HepG2 (cell line): Measurements from ENCODE around the gene CDH8. TPM values are rescaled to one million over a fixed set of nuclear protein-coding genes. Genes with fewer than 3 reads are reported as not detected.

Experiments used
- ATAC-seq: fragments of 200-7000 bp; cut with Tn5 transposase; 3 replicates; pipeline ENCODE4 v1.9.1; 2020; ENCODE audit warnings: mild to moderate bottlenecking, moderate library complexity
- BruUV-seq: library from RNA; stranded (reverse); fragments of 400-500 nt; replicated peaks from 2 replicates; lab custom pipeline; 2021; lab: Mats Ljungman, UMichigan
- CTCF ChIA-PET: fragments of 300-600 bp; formaldehyde crosslinking; extraction: SDS; loops from one replicate; lab custom pipeline; 2021; ENCODE audit warnings: low total read pairs, inconsistent platforms, low intra/inter-chr PET ratio; lab: Yijun Ruan, JAX
- POLR2A ChIA-PET: fragments of 350-600 bp; sonication (Branson Sonifier 250); formaldehyde crosslinking; loops from one replicate; lab custom pipeline; 2020; ENCODE audit warnings: antibody characterized with exemption, inconsistent platforms; lab: Yijun Ruan, JAX
- DNase-seq: peaks from one replicate; pipeline ENCODE4 v3.0.0-alpha.2; 2015; ENCODE audit warnings: low spot score
- FAIRE-seq: peaks from 3 replicates; lab custom pipeline; 2011; peaks lifted over from hg19 to GRCh38; lab: Jason Lieb, UNC
- H2AFZ ChIP-seq: one replicate; pipeline ENCODE4 v1.6.1; 2011; ENCODE audit warnings: low read length, inconsistent platforms
- H3K27ac ChIP-seq: fragments of 300-600 bp; 3 replicates; pipeline ENCODE4 v1.8.0; 2011; ENCODE audit warnings: mixed run types, mild to moderate bottlenecking, mixed read lengths, low read length, inconsistent platforms; ENCODE audit not compliant: insufficient read depth; ENCODE audit errors: extremely low read length
- H3K27me3 ChIP-seq, 2 experiments: fragments of 200-600 bp in 1 of 2; 2 replicates in 1 of 2; 3 replicates in 1 of 2; pipeline versions ENCODE4 v1.6.0 to v1.8.0; 2011; ENCODE audit warnings: low read length in 2 of 2, mild to moderate bottlenecking in 2 of 2, moderate library complexity in 2 of 2, inconsistent platforms in 1 of 2; ENCODE audit not compliant: insufficient read depth in 2 of 2, control insufficient read depth in 1 of 2
- H3K36me3 ChIP-seq, 2 experiments: fragments of 200-600 bp in 1 of 2; replicated peaks in 1 of 2; 2 replicates in 1 of 2; 3 replicates in 1 of 2; pipeline versions ENCODE4 v1.5.1 to v1.8.0; 2011; ENCODE audit warnings: low read length in 2 of 2, inconsistent platforms in 1 of 2; ENCODE audit not compliant: insufficient read depth in 2 of 2, control insufficient read depth in 1 of 2
- H3K4me1 ChIP-seq: 2 replicates; pipeline ENCODE4 v1.5.1; 2012; ENCODE audit warnings: low read length, inconsistent platforms; ENCODE audit not compliant: insufficient read depth
- H3K4me2 ChIP-seq: 2 replicates; pipeline ENCODE4 v1.6.0; 2011; ENCODE audit warnings: low read depth, low read length, inconsistent platforms
- H3K4me3 ChIP-seq, 3 experiments: fragments of 200-600 bp in 1 of 3; sonication (generic), shearing (Covaris generic) in 1 of 3; replicated peaks in 1 of 3; 2 replicates each; pipeline ENCODE4 v1.5.1; 2011 to 2016; ENCODE audit warnings: low read length in 3 of 3, inconsistent platforms in 2 of 3, low read depth in 2 of 3, mild to moderate bottlenecking in 2 of 3, control low read depth in 1 of 3, mixed read lengths in 1 of 3; ENCODE audit not compliant: insufficient read depth in 1 of 3
- H3K79me2 ChIP-seq: one replicate; pipeline ENCODE4 v1.6.1; 2011; ENCODE audit warnings: low read length, inconsistent platforms; ENCODE audit not compliant: insufficient read depth
- H3K9ac ChIP-seq: 2 replicates; pipeline ENCODE4 v1.6.0; 2011; ENCODE audit warnings: mild to moderate bottlenecking, low read depth, low read length, inconsistent platforms; ENCODE audit not compliant: insufficient read depth
- H3K9me3 ChIP-seq: 2 replicates; pipeline ENCODE4 v1.5.1; 2012; ENCODE audit warnings: mild to moderate bottlenecking, low read length
- H4K20me1 ChIP-seq: 2 replicates; pipeline ENCODE4 v1.6.0; 2011; ENCODE audit warnings: inconsistent platforms, mild to moderate bottlenecking, low read length, moderate library complexity; ENCODE audit not compliant: insufficient read depth
- EED ChIP-seq: sonication (generic); formaldehyde crosslinking; IDR thresholded peaks from 2 replicates; pipeline ENCODE4 v1.5.0; 2020; ENCODE audit warnings: mild to moderate bottlenecking, missing genetic modification reagents
- HIVEP1 ChIP-seq: sonication (generic); formaldehyde crosslinking; IDR thresholded peaks from 2 replicates; pipeline ENCODE4 v1.4.0; 2020; ENCODE audit warnings: mild to moderate bottlenecking, missing genetic modification reagents
- KDM5A ChIP-seq: fragments of 200-600 bp; sonication (generic); IDR thresholded peaks from 2 replicates; pipeline ENCODE4 v1.7.0; 2018; ENCODE audit warnings: antibody characterized with exemption, mild to moderate bottlenecking, low read length, borderline replicate concordance
- KMT2A ChIP-seq: sonication (generic); formaldehyde crosslinking; IDR thresholded peaks from 2 replicates; pipeline ENCODE4 v1.4.0; 2020; ENCODE audit warnings: missing genetic modification reagents
- MAFK ChIP-seq, 2 experiments: IDR thresholded peaks in 1 of 2; conservative IDR thresholded peaks in 1 of 2; 2 replicates each; pipeline ENCODE4 v1.6.1; 2011; ENCODE audit warnings: improper control_type of control experiment in 2 of 2, low read length in 2 of 2
- POLR2AphosphoS5 ChIP-seq: IDR thresholded peaks from 2 replicates; pipeline ENCODE4 v1.6.1; 2012; ENCODE audit warnings: low read depth, low read length
- RELA ChIP-seq: sonication (generic); formaldehyde crosslinking; IDR thresholded peaks from 2 replicates; pipeline ENCODE4 v1.4.0; 2020; ENCODE audit warnings: missing genetic modification reagents
- XRCC5 ChIP-seq: fragments of 200-400 bp; formaldehyde crosslinking; optimal IDR thresholded peaks from 2 replicates; pipeline ENCODE3; 2017; ENCODE audit warnings: mild to moderate bottlenecking, low read length
- YEATS4 ChIP-seq: sonication (generic); formaldehyde crosslinking; IDR thresholded peaks from 2 replicates; pipeline ENCODE4 v1.4.0; 2020; ENCODE audit warnings: missing genetic modification reagents, borderline replicate concordance
- ZNF274 ChIP-seq: sonication (generic); formaldehyde crosslinking; IDR thresholded peaks from 2 replicates; pipeline ENCODE4 v1.5.1; 2020; ENCODE audit warnings: mild to moderate bottlenecking, missing genetic modification reagents
- ZNF446 ChIP-seq: sonication (generic); formaldehyde crosslinking; IDR thresholded peaks from 2 replicates; pipeline ENCODE4 v1.5.0; 2020; ENCODE audit warnings: mild to moderate bottlenecking, missing genetic modification reagents
- ZNF720 ChIP-seq: sonication (generic); formaldehyde crosslinking; IDR thresholded peaks from 2 replicates; pipeline ENCODE4 v1.4.0; 2020; ENCODE audit warnings: missing genetic modification reagents
- ZNF772 ChIP-seq: sonication (generic); formaldehyde crosslinking; IDR thresholded peaks from 2 replicates; pipeline ENCODE4 v1.5.0; 2020; ENCODE audit warnings: mild to moderate bottlenecking, missing genetic modification reagents
- WGBS: methylation state at CpG from one replicate; pipeline ENCODE4 v1.1.6; 2017; ENCODE audit warnings: low lambda C conversion rate; 5-methylcytosine and 5-hydroxymethylcytosine counted together
- in situ Hi-C: cut with HindIII; loops from 2 replicates; pipeline ENCODE4 v1.10.0; 2017; ENCODE audit warnings: low pct_unique_long_range_greater_than_20kb; ENCODE audit not compliant: extremely low pct_ligation_motif_present
- intact Hi-C: fragments of 100-400 bp; cut with micrococcal nuclease; formaldehyde crosslinking; loops from one replicate; pipeline ENCODE4 v1.10.0; 2022; ENCODE audit not compliant: unreplicated experiment
- polyA plus RNA-seq, 8 experiments: library from polyadenylated mRNA; depleted of rRNA in 3 of 8; stranded (reverse) in 7 of 8; unstranded in 1 of 8; fragments of >200 nt; fragmentation: Illumina TruSeq in 4 of 8; extraction: Trizol in 4 of 8; gene quantifications; 2 replicates each; pipeline versions ENCODE4 v1.2.1 to v1.2.3, GENCODE V29; 2011 to 2016; ENCODE audit warnings: low read depth in 4 of 8, missing spikeins in 1 of 8, mixed read lengths in 1 of 8; ENCODE audit not compliant: insufficient read depth in 1 of 8
- total RNA-seq, 5 experiments: library from RNA; depleted of rRNA; stranded (reverse); fragments of >200 nt; fragmentation: Illumina TruSeq; extraction: Trizol; gene quantifications; 2 replicates each; pipeline ENCODE4 v1.2.3, GENCODE V29; 2016; ENCODE audit warnings: low read depth in 1 of 5
- TF ChIP-seq, protein P1 (sequence below): sonication (generic); formaldehyde crosslinking; IDR thresholded peaks from 2 replicates; pipeline ENCODE4 v1.5.0; 2020; ENCODE audit warnings: missing genetic modification reagents
- TF ChIP-seq, protein P2 (sequence below): sonication (generic); formaldehyde crosslinking; IDR thresholded peaks from 2 replicates; pipeline ENCODE4 v1.4.0; 2020; ENCODE audit warnings: mild to moderate bottlenecking, missing genetic modification reagents, borderline replicate concordance
- TF ChIP-seq, protein P3 (sequence below): sonication (generic); formaldehyde crosslinking; IDR thresholded peaks from 2 replicates; pipeline ENCODE4 v1.9.0; 2021; ENCODE audit warnings: missing genetic modification reagents, borderline replicate concordance
- TF ChIP-seq, protein P4 (sequence below): IDR thresholded peaks from 2 replicates; pipeline ENCODE4 v1.6.1; 2018; ENCODE audit warnings: missing genetic modification reagents, mild to moderate bottlenecking, missing compliant biosample characterization

Gene CDH8
- total and polyA plus RNA-seq, 2 of the 13 experiments (the other 11 are each of a cell fraction or from before 2014, with no cell fraction given): not detected

DNA sequence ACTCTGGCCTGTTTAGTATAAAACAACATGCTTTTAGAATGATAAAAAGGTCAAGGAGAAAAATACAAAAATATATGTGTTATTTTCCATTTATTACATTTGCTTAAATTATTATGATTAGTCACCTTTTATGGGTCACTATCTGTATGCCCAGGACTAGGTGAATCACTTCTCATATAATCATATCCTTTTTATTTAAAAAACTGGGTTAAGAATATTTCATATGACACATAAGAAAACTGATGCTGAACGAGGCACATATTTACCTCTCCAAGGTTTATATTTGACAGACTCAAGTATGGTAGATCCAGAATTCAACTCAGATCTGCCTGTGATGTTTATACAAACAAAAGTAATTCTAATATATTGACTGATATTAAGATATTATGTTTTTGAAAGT lies 134.5 kb downstream of the CDH8 start (continued):
- TF ChIP-seq, protein P1, sequence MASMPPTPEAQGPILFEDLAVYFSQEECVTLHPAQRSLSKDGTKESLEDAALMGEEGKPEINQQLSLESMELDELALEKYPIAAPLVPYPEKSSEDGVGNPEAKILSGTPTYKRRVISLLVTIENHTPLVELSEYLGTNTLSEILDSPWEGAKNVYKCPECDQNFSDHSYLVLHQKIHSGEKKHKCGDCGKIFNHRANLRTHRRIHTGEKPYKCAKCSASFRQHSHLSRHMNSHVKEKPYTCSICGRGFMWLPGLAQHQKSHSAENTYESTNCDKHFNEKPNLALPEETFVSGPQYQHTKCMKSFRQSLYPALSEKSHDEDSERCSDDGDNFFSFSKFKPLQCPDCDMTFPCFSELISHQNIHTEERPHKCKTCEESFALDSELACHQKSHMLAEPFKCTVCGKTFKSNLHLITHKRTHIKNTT (CRISPR knock-in tag): no peak
- TF ChIP-seq POLR2AphosphoS5 (no peak), EED (CRISPR knock-in tag) (no peak)
- TF ChIP-seq, protein P2, sequence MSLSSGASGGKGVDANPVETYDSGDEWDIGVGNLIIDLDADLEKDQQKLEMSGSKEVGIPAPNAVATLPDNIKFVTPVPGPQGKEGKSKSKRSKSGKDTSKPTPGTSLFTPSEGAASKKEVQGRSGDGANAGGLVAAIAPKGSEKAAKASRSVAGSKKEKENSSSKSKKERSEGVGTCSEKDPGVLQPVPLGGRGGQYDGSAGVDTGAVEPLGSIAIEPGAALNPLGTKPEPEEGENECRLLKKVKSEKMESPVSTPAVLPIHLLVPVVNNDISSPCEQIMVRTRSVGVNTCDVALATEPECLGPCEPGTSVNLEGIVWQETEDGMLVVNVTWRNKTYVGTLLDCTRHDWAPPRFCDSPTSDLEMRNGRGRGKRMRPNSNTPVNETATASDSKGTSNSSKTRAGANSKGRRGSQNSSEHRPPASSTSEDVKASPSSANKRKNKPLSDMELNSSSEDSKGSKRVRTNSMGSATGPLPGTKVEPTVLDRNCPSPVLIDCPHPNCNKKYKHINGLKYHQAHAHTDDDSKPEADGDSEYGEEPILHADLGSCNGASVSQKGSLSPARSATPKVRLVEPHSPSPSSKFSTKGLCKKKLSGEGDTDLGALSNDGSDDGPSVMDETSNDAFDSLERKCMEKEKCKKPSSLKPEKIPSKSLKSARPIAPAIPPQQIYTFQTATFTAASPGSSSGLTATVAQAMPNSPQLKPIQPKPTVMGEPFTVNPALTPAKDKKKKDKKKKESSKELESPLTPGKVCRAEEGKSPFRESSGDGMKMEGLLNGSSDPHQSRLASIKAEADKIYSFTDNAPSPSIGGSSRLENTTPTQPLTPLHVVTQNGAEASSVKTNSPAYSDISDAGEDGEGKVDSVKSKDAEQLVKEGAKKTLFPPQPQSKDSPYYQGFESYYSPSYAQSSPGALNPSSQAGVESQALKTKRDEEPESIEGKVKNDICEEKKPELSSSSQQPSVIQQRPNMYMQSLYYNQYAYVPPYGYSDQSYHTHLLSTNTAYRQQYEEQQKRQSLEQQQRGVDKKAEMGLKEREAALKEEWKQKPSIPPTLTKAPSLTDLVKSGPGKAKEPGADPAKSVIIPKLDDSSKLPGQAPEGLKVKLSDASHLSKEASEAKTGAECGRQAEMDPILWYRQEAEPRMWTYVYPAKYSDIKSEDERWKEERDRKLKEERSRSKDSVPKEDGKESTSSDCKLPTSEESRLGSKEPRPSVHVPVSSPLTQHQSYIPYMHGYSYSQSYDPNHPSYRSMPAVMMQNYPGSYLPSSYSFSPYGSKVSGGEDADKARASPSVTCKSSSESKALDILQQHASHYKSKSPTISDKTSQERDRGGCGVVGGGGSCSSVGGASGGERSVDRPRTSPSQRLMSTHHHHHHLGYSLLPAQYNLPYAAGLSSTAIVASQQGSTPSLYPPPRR (CRISPR knock-in tag): no peak

DNA sequence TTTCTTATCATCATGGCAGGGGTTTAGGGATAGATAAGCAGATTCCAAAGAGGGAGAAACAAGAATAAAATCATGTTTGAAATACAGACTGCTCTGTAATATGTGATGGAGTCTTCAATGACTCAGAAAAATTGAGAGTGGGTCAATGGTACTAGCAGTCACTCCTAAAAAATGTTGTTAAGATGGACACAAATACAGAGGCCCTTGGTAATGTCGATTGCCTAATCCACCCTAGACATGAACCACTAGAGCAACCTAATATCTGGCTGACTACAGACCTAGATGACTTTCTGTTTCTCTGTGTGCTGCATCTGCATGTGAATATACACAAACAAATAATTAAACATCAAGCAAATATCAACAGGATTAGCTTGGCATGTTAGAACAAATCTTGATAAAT lies 135.8 kb downstream of the CDH8 start:
- intact Hi-C loops (no loop called here), in situ Hi-C loops (no loop called here)
- Histone ChIP-seq H3K4me2 (no peak overlapping the region), H3K4me1 (no peaks in the 10 kb centered on the region), H3K79me2 (no peaks in the 10 kb centered on the region), H3K27me3 (no peaks in the 10 kb centered on the region), H3K36me3 (no peaks in the 10 kb centered on the region), H3K9me3 (no peaks in the 10 kb centered on the region), H3K27ac (no peak overlapping the region), H3K4me3 (no peak overlapping the region), H3K9ac (no peak overlapping the region), H2AFZ (no peak overlapping the region), H4K20me1 (no peaks in the 10 kb centered on the region)
- DNase-seq (no peak), FAIRE-seq (no peak), ATAC-seq (no peak)
- no TSS peak for BruUV-seq
- WGBS: 0% methylated on average over 1 of the region's 1 CpG
- POLR2A ChIA-PET: no interaction called here
- CTCF ChIA-PET: no interaction called here
- TF ChIP-seq MAFK (conservative IDR thresholded peaks at IDR 0.05 in 1 of 2, IDR thresholded peaks at IDR 0.05 in 1 of 2; ENCODE audit: low read length in 2 of 2) (no peak), KMT2A (CRISPR knock-in tag) (no peak), ZNF720 (CRISPR knock-in tag) (no peak), KDM5A (no peak), RELA (CRISPR knock-in tag) (no peak), HIVEP1 (CRISPR knock-in tag) (no peak), ZNF274 (no peak), YEATS4 (no peak), ZNF772 (no peak), ZNF446 (CRISPR knock-in tag) (no peak), XRCC5 (no peak)
- TF ChIP-seq, protein P3, sequence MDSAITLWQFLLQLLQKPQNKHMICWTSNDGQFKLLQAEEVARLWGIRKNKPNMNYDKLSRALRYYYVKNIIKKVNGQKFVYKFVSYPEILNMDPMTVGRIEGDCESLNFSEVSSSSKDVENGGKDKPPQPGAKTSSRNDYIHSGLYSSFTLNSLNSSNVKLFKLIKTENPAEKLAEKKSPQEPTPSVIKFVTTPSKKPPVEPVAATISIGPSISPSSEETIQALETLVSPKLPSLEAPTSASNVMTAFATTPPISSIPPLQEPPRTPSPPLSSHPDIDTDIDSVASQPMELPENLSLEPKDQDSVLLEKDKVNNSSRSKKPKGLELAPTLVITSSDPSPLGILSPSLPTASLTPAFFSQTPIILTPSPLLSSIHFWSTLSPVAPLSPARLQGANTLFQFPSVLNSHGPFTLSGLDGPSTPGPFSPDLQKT: no peak
- TF ChIP-seq, protein P4, sequence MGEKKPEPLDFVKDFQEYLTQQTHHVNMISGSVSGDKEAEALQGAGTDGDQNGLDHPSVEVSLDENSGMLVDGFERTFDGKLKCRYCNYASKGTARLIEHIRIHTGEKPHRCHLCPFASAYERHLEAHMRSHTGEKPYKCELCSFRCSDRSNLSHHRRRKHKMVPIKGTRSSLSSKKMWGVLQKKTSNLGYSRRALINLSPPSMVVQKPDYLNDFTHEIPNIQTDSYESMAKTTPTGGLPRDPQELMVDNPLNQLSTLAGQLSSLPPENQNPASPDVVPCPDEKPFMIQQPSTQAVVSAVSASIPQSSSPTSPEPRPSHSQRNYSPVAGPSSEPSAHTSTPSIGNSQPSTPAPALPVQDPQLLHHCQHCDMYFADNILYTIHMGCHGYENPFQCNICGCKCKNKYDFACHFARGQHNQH (CRISPR knock-in tag): no peak
